HuH-7 (cell line): ENCODE data around the gene FHIT.
"Not testable (repeated sequence)": the region's sequence is repeated elsewhere in the genome, so short reads cannot be mapped to it uniquely, and the experiment has no call there.

Source experiments
- DNase-seq: peaks from one replicate; pipeline ENCODE4 v3.0.0; 2011; ENCODE audit warnings: low spot score

FHIT gene

DNA sequence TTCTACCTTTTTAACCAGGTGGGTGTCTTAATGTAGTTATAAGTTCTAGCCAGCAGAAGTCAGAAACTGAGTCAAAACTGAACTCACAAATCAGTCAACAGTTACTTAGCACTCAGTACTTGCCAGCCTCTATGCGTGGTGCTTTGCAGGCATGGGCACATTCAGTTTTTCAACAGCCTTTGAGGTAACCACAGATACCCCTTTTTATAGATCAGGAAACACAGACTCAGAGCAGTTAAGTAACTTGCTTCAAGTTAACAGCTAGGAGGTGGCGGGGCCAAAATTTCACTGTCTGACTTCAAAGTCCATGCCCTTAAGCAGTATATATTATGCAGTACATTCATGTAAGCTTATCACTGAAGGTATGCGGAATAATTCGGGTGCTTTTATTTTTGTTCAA, 139.4 kb downstream of the FHIT start:
- no peak for DNase-seq

- DNase-seq = no peak
These were observed 140.7 kb downstream of the FHIT start for GRCh38 chr3:61110576-61110975.

- DNase-seq = no peak
These were observed 142.8 kb downstream of the FHIT start for GRCh38 chr3:61108247-61109019.

DNA sequence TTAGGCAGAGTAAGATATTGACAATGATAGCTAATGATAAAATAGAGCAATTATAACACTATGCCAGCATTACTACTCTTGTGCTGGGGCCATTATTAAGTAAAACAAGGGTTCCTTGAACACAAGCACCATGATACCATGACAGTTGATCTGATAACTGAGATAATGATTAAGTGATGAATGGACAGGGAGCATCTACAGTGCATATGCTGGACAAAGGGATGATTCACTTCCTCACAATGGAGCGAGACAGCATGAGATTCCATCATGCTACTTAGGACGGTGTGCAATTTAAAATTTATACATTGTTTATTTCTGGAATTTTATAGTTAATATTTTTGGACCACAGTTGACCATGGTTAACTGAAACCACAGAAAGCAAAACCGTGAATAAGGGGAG, 156.6 kb downstream of the FHIT start:
- no peak for DNase-seq

DNA sequence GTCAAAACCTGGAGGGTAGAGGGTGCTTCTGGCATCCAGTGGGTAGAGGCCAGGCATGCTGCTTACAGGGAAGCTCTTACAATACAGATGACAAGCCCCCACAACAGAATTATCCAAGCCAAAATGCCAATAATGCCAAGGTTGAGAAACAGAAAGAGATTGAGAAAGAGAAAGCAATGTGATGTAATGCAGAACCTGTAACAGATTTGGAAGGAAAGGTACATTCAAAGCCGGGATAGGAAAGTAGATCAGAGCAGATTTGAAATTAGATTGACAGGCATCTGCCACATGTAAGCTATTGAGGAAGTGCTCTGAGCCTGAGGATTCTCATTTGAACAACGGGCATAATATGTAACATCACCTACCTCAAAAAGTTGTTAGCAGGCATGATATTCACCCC, 157.9 kb downstream of the FHIT start:
- no peak for DNase-seq

DNA sequence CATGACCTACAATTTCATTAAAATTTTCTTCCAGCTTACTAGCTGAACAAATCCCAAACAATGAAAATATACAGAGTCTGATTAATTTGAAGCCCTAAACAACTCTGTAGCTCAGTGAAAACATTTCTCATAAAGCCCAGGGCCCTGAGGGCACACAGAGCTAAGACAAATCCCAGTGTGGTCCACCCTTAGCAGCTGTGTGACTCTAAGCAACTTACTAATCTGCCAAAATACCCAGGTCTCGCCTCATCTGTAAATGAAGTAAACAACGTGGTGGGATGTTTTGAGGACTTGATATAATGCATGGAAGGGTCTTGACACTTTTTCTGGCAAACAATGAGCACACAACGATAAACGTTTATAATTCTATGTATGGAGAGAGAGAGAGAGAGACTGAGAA, 158.4 kb downstream of the FHIT start:
- DNase-seq = no peak

- no peak for DNase-seq
These were observed 160.7 kb downstream of the FHIT start for GRCh38 chr3:61090389-61091169.

DNA sequence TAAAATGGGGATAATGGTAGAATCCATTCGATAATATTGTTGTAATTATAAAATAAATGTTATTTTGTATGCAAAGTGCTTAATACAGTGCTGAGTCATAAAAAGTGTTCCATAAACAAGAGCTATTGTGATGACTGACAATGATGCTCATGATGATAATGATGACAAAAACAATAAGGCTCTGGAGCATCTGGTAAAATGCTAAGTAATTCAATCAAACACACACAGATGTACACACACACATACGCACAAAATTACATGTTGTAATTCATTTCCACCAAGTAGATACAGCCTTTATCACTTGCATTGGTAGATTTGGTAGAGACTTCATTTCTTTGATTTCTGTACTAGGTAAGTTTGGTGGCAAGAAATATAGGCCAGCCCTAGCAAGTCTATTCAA, 163.8 kb downstream of the FHIT start:
- no peak for DNase-seq

- DNase-seq = no peak
These were observed 169.7 kb downstream of the FHIT start for GRCh38 chr3:61081554-61081953.

DNA sequence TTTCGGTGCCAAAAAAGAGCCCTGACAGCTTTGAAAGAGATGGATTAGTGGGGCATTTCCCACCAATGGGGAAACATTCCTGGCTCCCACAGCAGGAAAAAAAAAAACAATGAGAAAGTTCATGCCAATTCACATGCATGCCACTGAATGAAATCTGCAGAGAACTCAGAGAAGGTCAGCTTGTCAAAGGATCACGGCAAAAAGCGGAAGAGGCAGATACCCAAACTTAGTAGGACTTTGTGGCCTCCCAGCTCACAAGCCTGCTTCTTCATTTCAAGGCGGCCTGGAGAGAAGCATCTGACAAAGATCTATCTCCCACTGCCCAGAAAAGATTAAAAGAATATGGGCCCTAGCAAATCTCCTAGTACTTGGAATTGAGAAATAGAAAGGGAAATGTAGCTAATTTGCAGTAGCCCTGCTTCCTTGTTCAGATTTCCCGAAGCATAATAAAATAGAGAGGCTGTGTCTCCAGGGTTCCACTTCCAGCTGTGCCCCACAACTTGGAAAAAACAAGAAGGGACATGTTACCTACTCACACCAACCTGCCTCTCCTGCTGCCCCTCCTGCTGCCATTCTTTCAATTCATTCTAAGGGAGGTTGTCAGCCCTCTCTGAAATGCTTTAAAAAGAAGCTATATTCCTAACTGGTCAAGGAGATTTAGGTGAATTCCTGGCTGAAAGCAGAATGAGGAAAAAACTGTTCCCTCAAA, 170.4 kb downstream of the FHIT start:
- DNase-seq = no peak

- no peak for DNase-seq
These were observed 173.1 kb downstream of the FHIT start for GRCh38 chr3:61078048-61078752.

DNA sequence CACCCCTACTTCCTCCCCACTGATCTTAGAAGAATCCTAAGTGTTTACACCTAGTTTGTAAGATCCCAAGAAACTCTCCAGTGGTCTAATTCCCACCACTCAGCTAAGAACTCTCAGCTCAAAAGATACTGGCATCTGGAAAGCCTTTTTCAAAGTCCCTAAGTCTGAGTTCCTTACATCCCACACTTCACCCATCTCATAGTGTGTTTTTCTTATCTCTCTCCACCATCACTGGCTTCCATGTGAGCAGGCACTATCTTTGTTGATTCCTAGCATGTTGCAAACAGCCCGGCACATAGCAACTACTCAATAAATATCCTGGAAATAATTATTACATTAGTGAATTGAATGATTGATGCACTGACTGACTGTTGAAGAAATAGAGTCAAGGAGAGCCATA, 173.7 kb downstream of the FHIT start:
- no peak for DNase-seq

DNA sequence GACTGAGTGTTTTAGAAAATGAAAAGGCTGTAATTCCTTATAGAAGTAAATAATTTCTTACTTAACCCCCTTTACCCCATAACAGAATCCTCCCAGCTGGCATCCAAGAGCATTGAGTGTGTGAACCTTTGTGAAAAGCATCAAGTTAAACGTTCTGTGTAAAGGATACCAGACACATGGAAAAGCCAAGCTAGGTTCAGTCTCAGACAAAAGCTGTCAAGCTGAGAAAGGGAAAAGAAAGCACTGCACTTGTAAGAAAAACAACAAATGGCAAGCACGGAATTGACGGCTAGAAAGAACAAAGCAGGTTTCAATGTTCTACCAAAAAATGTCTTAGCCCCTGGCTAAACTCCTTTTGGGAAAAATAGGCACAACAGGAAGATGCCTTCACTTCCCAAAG, 176.5 kb downstream of the FHIT start:
- no peak for DNase-seq

DNA sequence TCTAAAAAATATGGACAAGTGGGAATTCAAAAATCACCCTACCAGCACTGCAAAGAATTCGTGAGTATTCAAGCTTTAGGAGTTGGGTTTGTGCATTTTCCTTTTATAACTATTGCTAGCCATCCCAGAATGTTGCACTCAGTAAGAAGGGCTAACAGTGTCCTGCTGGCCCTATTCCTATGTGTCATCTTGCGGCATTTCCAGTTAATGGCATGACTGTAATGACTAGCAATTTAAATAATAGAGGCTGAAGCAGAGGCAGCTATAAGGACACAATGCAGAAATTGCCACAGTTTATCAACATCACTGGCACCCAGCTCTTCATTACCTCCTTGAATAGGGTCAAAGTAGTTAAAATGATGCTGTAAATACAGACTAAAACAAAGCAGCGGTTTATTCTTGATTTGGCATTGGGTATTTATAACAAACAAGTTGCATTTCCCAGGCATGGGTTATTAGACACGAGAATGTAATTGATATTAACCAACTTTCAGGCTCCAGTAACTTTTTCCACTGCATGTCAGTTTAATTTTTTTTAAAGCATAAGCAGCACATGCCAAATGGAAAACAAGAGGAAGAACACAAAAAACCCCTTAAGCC, 177.6 kb downstream of the FHIT start:
- DNase-seq = no peak

GRCh38 chr3:61068084-61068483, 183.2 kb downstream of the FHIT start:
- no peak for DNase-seq

DNA sequence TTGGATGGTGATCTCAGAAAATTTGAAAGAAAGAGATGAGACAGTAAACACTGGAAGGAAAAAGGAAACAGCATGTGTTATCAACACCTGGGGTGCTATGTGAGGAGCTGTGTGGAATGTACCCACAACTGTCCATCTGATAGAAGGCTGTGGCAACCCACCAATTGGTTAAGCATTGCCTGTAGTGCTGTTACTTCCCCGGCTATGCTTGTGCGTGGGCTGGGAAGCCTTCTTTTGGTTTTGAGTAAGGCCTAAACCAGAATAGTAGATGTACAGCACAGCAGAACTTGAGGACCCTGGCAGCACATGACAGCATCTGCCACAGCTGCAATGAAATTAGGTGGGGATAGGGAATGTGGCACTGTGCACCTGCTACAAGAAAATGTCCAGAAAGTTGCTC, 184.5 kb downstream of the FHIT start:
- DNase-seq = no peak

GRCh38 chr3:61066222-61066621, 185.0 kb downstream of the FHIT start:
- not testable (repeated sequence) for DNase-seq

DNA sequence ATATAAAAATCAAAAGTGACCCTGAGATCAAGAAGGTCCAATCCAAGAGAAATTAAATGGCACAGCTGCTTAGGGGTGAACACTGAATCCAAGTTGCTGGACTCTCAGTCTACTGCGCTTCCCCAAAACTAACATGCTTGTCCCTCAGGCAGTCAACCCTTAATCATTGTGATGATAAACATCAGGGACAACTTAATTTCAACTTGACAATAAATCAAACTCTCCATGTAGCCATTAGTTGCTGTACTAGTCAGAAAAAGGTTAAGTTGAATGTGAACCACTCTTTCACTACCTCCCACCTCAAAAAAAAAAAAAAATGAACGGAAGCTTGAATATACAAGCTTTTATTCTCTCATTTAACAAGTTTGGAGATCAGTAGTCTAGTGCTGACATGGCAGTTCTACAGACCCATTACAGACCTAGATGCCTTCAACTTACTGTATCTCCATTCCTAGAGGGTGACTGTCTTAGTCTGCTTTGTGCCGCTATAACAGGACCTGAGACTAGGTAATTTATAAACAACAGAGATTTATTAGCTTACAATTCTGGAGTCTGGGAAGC, 185.7 kb downstream of the FHIT start:
- DNase-seq = no peak

GRCh38 chr3:61061092-61061723, 190.0 kb downstream of the FHIT start:
- no peak for DNase-seq

DNA sequence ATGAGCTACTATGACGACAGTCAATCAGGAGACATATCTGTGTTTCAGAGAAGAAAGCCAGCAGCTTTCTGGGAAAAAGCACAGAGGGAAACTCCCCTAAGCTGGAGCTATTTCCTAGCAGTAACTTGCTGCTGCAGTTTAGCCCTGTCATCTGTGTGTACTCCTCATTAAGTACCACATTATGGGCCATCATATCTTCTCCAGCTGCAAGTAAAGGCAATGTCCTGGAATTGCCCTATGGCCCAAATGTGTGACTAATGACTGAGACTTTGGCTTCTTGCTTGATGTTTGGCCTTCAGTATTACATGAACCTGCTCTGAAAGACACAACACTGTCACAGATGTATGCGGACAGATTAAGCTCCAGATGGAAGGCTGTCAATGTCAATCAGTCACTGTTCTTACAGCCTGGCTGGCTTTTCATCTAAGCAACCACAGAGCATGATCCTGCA, 190.8 kb downstream of the FHIT start:
- no peak for DNase-seq

DNA sequence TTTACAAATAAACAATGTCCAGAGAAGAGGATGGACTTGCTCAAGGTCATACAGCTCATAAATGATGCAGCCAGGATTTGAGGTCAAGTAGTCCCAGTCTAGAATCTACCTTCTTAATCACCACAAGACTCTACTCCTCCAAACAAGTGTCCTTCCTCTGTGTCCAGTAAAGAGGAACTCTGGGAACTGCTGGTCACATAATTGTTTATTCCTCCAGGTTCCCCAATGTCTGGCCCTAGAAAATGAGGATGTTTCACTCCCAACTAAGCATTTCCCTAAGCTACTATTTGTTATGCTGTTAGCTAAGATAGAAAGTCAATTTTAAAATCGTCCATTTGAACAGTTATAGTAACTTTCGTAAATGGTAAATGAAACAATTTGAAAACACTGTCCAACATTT, 192.4 kb downstream of the FHIT start:
- DNase-seq = no peak
